Coronary artery (tissue), 2 donors: ENCODE measurements around the gene OXSR1.

ENCODE experiments used
- DNase-seq: peaks from one replicate; pipeline ENCODE4 v3.0.0-alpha.2; 2017; ENCODE audit warnings: low spot score
- H3K27ac ChIP-seq, 2 donors: fragments of 200-600 bp; sonication (generic); one replicate each; pipeline ENCODE4 v1.5.1; 2016 to 2019
- H3K4me3 ChIP-seq: fragments of 200-600 bp; sonication (generic); 2 replicates; pipeline ENCODE4 v1.5.1; 2016; ENCODE audit warnings: mild to moderate bottlenecking, moderate library complexity
- TF ChIP-seq, protein P1 (sequence below): fragments of 200-600 bp; sonication (generic); IDR thresholded peaks from one replicate; pipeline ENCODE4 v1.5.1; 2019; ENCODE audit warnings: antibody characterized with exemption

Gene OXSR1

DNA sequence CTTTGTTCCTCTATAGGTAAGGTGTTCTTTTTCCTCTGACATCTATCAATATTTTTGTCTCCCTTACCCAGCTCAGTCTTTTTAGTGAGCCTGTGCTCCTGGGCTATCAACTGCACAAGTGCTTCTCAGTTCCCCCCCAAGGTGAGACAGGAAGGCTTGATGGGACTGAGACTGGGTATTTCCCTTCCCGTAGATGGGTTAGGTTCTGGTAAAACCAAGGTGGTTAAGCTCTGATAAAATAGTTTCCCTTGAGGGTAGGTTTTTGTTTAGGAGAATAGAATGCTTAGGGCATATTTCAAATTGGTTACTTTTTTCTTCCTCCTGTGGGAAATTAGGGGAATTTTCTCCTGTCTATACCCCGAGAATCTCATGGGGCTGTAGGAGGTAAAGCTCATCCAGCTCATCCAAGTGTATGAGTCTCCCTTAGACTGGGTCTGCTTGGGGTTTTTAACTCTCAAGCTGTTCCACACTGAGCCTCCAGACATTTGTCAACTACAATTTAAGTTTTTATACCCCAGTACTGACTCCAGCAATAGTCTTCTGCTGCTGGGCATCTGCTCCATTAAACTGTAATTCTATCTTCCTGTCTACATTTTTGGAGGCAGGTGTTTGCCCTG lies 44.9 kb downstream of the OXSR1 start:
- TF ChIP-seq, protein P1, sequence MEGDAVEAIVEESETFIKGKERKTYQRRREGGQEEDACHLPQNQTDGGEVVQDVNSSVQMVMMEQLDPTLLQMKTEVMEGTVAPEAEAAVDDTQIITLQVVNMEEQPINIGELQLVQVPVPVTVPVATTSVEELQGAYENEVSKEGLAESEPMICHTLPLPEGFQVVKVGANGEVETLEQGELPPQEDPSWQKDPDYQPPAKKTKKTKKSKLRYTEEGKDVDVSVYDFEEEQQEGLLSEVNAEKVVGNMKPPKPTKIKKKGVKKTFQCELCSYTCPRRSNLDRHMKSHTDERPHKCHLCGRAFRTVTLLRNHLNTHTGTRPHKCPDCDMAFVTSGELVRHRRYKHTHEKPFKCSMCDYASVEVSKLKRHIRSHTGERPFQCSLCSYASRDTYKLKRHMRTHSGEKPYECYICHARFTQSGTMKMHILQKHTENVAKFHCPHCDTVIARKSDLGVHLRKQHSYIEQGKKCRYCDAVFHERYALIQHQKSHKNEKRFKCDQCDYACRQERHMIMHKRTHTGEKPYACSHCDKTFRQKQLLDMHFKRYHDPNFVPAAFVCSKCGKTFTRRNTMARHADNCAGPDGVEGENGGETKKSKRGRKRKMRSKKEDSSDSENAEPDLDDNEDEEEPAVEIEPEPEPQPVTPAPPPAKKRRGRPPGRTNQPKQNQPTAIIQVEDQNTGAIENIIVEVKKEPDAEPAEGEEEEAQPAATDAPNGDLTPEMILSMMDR: no peak
- Histone ChIP-seq H3K27ac (no peak overlapping the region), H3K4me3 (no peak overlapping the region)
- DNase-seq: no peak

DNA sequence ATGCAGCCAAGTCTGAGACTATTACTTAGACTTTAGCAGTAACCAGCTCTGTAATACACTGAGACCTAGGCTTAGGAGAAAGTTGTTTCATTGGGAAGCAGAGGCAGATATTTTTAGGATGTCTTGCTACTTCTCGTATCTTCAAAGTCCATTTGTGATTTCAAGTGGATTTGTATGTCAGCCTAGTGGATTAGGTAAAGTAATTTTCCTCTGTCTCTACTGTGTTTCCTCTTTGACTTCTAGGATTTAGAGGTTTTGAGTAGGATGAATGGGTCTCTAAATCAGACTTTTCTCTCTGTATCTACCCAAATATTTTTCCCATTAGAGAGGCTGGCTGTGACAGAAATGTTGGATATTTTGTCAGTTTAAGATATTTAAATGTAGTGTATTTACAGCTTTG lies 46.8 kb downstream of the OXSR1 start:
- Histone ChIP-seq H3K4me3 (no peak overlapping the region), H3K27ac (no peak overlapping the region)
- TF ChIP-seq, protein P1: no peak
- DNase-seq: no peak

DNA sequence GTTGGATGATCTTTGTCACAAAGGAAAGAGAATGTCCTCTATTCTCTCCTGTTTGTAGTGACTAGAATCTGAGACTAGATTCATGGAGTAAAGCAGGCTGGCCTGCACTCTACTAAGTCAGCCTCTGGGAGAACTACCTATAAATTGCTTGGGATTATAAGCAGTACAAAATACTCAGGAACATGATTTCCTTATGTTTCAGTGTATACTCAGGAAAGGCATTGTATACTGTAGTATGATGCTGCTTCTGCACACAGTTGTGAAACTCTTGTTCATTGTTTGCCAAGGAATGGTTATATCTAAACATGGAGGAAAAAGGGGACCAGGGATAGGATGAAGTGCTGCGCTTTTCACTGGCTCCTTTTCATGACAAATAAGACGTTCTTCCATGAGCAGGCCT lies 49.2 kb downstream of the OXSR1 start:
- no peak overlapping the region for H3K27ac ChIP-seq

DNA sequence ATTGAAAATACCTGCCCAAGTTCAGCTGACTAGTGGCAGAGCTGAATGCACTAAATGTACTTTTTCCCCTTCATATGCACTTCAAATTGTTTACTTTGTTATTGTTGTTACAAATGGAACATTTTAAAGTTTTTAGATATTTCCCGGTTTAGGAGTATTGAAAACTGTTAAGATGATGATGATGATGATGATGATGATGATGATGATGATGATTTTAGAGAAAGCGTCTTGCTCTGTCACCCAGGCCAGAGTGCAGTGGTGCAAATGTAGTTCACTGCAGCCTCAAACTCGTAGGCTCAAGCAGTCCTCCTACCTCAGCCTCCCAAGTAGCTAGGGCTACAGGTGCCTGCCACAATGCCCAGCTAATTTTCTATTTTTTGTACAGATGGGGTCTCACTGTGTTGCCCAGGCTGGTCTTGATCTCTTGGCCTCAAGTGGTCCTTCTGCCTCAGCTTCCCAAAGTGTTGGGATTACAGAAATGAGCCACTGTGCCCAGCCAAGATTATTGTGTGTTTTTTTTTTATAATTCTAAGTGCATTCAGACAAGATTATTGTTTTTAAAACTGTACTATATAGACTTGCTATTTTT lies 54.4 kb downstream of the OXSR1 start:
- H3K4me3 ChIP-seq: no peak overlapping the region
- TF ChIP-seq, protein P1: no peak
- H3K27ac ChIP-seq: no peak overlapping the region
- DNase-seq: no peak

More for the DNA sequence above, 49.2 kb downstream of the OXSR1 start:
- no peak for DNase-seq
- TF ChIP-seq, protein P1: no peak
- H3K4me3 ChIP-seq: no peak overlapping the region

DNA sequence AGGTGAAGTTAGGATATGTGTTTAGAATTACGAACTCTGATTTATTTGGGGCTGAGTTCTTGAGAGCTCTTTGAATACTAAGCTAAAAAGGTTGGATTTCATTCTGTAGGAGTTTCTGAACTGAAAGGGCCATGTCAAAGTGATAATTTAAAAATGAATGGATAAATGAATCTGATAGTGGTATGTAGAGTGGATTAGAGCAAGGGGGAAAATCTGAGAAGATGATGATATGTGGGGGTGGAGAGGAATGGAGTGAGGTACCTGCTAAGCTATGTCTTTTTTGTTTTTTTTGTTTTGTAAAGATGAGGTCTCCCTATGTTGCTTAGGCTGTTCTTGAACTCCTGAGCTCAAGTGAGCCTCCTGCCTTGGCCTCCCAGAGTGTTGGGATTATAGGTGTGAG lies 55.7 kb downstream of the OXSR1 start:
- H3K27ac ChIP-seq: no peak overlapping the region
- DNase-seq: no peak
- TF ChIP-seq, protein P1: no peak
- H3K4me3 ChIP-seq: no peak overlapping the region

DNA sequence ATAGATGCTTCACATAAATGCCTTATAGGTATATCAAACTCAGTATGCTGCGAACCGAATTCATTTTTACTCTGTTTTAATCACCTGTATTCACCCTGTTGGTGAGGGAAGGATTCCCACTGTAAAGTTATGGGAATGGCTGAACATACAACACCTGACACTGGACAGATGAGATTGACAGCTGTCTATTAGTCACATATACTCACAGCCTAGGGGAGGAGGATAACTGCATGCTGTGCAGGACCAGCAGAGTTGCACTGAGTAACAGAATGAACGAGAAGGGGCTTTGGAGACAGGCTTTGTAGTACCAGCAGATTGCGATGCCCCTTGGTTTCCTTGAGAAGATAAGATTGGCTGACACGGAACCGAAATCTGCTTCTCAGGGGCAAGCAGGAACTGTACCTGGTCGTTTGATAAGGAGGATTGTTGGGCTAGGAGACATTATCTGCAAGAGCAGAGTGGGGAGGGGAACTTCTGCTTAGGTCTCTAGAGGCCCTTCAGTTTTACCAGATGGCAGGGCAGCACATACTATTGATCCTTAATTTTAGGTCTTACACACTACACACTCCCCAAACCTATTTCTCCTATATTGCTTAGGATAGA lies 56.8 kb downstream of the OXSR1 start:
- Histone ChIP-seq H3K4me3 (no peak overlapping the region), H3K27ac (no peak overlapping the region)
- TF ChIP-seq, protein P1: no peak
- no peak for DNase-seq

DNA sequence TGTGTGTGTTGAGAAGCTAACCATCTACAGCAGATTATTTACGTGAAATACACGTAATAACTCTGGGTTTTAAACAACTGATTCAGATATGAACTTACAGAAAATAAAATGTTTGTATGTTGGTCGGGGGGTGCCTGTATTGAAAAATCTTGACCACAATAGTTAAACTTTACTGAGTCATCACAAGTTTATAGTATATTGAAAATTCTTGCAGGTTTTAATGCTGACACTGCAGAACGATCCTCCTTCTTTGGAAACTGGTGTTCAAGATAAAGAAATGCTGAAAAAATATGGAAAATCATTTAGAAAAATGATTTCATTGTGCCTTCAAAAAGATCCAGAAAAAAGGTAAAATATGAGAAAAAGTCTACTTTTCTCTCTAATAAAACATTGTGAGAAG lies 59.0 kb downstream of the OXSR1 start:
- DNase-seq: no peak
- TF ChIP-seq, protein P1: no peak
- Histone ChIP-seq H3K27ac (no peak overlapping the region), H3K4me3 (no peak overlapping the region)
